Peyer's patch (tissue), 4 donors: ENCODE measurements around the gene NOA1. TPM values are rescaled to one million over a fixed set of nuclear protein-coding genes. Genes with fewer than 3 reads are reported as not detected.
"Not testable (repeated sequence)": the region's sequence is repeated elsewhere in the genome, so short reads cannot be mapped to it uniquely, and the experiment has no call there.

Source experiments
- DNase-seq, 3 donors: peaks; one replicate each; pipeline ENCODE4 v3.0.0-alpha.2; 2017 to 2019
- H3K27ac ChIP-seq, 4 donors: fragments of 200-600 bp; sonication (generic); one replicate each; pipeline ENCODE4 v1.5.1; 2016 to 2019
- H3K27me3 ChIP-seq, 2 donors: fragments of 200-600 bp; sonication (generic); one replicate each; pipeline ENCODE4 v1.5.1; 2019
- H3K36me3 ChIP-seq, 3 donors: fragments of 200-600 bp; sonication (generic); one replicate each; pipeline ENCODE4 v1.5.1; 2016 to 2019
- H3K4me1 ChIP-seq, 4 donors: fragments of 200-600 bp; sonication (generic); one replicate each; pipeline ENCODE4 v1.5.1; 2016 to 2019
- H3K4me3 ChIP-seq, 4 donors: fragments of 200-600 bp; sonication (generic); 1 replicate in 3 of 4; 2 replicates in 1 of 4; pipeline ENCODE4 v1.5.1; 2016 to 2019; ENCODE audit warnings: mild to moderate bottlenecking in 1 of 4
- H3K9me3 ChIP-seq, 4 donors: fragments of 200-600 bp; sonication (generic); one replicate each; pipeline ENCODE4 v1.5.1; 2016 to 2019; ENCODE audit warnings: mild to moderate bottlenecking in 1 of 4
- CTCF ChIP-seq, 6 experiments: fragments of 450-650 bp in 4 of 6; fragments of 200-600 bp in 2 of 6; sonication (generic) in 1 of 6; IDR thresholded peaks; one replicate each; pipeline ENCODE4 v1.5.1; 2017 to 2019; ENCODE audit warnings: antibody characterized with exemption in 6 of 6, mild to moderate bottlenecking in 3 of 6, moderate library complexity in 1 of 6
- POLR2A ChIP-seq, 2 donors: fragments of 450-650 bp; IDR thresholded peaks; one replicate each; pipeline ENCODE4 v1.5.1; 2017; ENCODE audit warnings: antibody characterized with exemption in 2 of 2, mild to moderate bottlenecking in 2 of 2, moderate library complexity in 2 of 2
- small RNA-seq, 2 donors: library from RNA; depleted of rRNA; stranded (forward); fragments of <200 nt; gene quantifications; one replicate each; pipeline ENCODE3, GENCODE V24; 2016
- total RNA-seq, 4 donors: library from RNA; depleted of rRNA; stranded (reverse); fragments of >200 nt; gene quantifications; one replicate each; pipeline ENCODE4 v1.1.0, GENCODE V29; 2016

The NOA1 gene
- total RNA-seq, 4 donors from 2014 or later: 12.4 to 32.6 (median 26.1) TPM

- Histone ChIP-seq H3K36me3 (peaks cover 0 to 13% (median 0%) of the 10 kb centered on the region in 3 donors), H3K27me3 (no peaks in the 10 kb centered on the region), H3K27ac (no peak overlapping the region), H3K9me3 (no peaks in the 10 kb centered on the region), H3K4me1 (no peaks in the 10 kb centered on the region), H3K4me3 (no peak overlapping the region)
- no peak for DNase-seq
- TF ChIP-seq CTCF (IDR thresholded peaks at IDR 0.05): no peak
- no peak for TF ChIP-seq POLR2A (IDR thresholded peaks at IDR 0.05)
Observed at GRCh38 chr4:56937262-56937661, 40.1 kb downstream of the NOA1 start.

GRCh38 chr4:56931924-56932323 is 45.5 kb downstream of the NOA1 start:
- Histone ChIP-seq H3K4me3 (no peak overlapping the region), H3K27me3 (no peaks in the 10 kb centered on the region), H3K4me1 (no peaks in the 10 kb centered on the region), H3K27ac (no peak overlapping the region), H3K9me3 (no peaks in the 10 kb centered on the region), H3K36me3 (peaks cover 0 to 33% (median 0%) of the 10 kb centered on the region in 3 donors)
- no peak for DNase-seq
- no peak for TF ChIP-seq POLR2A (IDR thresholded peaks at IDR 0.05)
- no peak for TF ChIP-seq CTCF (IDR thresholded peaks at IDR 0.05)

- Histone ChIP-seq H3K4me1 (no peaks in the 10 kb centered on the region), H3K27ac (no peak overlapping the region), H3K4me3 (no peak overlapping the region), H3K36me3 (peaks cover 0 to 37% (median 0%) of the 10 kb centered on the region in 3 donors), H3K27me3 (no peaks in the 10 kb centered on the region), H3K9me3 (no peaks in the 10 kb centered on the region)
- no peak for TF ChIP-seq POLR2A (IDR thresholded peaks at IDR 0.05)
- TF ChIP-seq CTCF (IDR thresholded peaks at IDR 0.05): no peak
- DNase-seq: no peak
Observed at GRCh38 chr4:56930638-56931037, 46.8 kb downstream of the NOA1 start.

- Histone ChIP-seq H3K27me3 (no peaks in the 10 kb centered on the region), H3K4me1 (no peaks in the 10 kb centered on the region), H3K4me3 (no peak overlapping the region), H3K36me3 (peaks cover 0 to 48% (median 0%) of the 10 kb centered on the region in 3 donors), H3K9me3 (no peaks in the 10 kb centered on the region), H3K27ac (no peak overlapping the region)
- DNase-seq: no peak
- no peak for TF ChIP-seq CTCF (IDR thresholded peaks at IDR 0.05)
- TF ChIP-seq POLR2A (IDR thresholded peaks at IDR 0.05): no peak
Observed at GRCh38 chr4:56927196-56927595, 50.2 kb downstream of the NOA1 start.

GRCh38 chr4:56914977-56915376 is 62.4 kb downstream of the NOA1 start:
- peaks cover 0 to 22% (median 5%) of the 10 kb centered on the region in 4 donors for H3K4me1 ChIP-seq
- H3K36me3 ChIP-seq, H3K9me3 ChIP-seq, H3K27me3 ChIP-seq, H3K4me3 ChIP-seq, H3K27ac ChIP-seq, DNase-seq: not testable (repeated sequence)

- Histone ChIP-seq H3K4me1 (peaks cover 0 to 25% (median 6%) of the 10 kb centered on the region in 4 donors), H3K9me3 (no peaks in the 10 kb centered on the region), H3K4me3 (no peak overlapping the region), H3K36me3 (no peaks in the 10 kb centered on the region), H3K27me3 (no peaks in the 10 kb centered on the region), H3K27ac (no peak overlapping the region)
- no peak for DNase-seq
- TF ChIP-seq CTCF (IDR thresholded peaks at IDR 0.05) (no peak), POLR2A (IDR thresholded peaks at IDR 0.05) (no peak)
Observed at GRCh38 chr4:56914336-56914735, 63.1 kb downstream of the NOA1 start.

Small RNAs within 50 kb of the gene (small RNA-seq; reads per million reads assigned to genes)
- gene RNU6-998P: 0 reads per million in 2 donors

Other genes with a start within 250 kb of the NOA1 start
- gene SPINK2, start 155.9 kb downstream of the NOA1 start, total RNA-seq: not detected
- gene REST, start 69.7 kb downstream of the NOA1 start, total RNA-seq: 10 to 100 TPM; 27.1 to 37.9 (median 36.0) TPM
- 100 to 1,000 TPM in 1 of 4 donors, 10 to 100 TPM in 3; 81.5 to 117 (median 87.3) TPM for gene POLR2B, start 1.3 kb upstream of the NOA1 start, total RNA-seq
- gene IGFBP7, start 132.8 kb upstream of the NOA1 start, total RNA-seq: 10 to 100 TPM; 37.1 to 92.1 (median 79.1) TPM